Measurements from ENCODE around the gene COL27A1.
"Not testable (repeated sequence)": the region's sequence is repeated elsewhere in the genome, so short reads cannot be mapped to it uniquely, and the experiment has no call there.

Gene COL27A1

DNA sequence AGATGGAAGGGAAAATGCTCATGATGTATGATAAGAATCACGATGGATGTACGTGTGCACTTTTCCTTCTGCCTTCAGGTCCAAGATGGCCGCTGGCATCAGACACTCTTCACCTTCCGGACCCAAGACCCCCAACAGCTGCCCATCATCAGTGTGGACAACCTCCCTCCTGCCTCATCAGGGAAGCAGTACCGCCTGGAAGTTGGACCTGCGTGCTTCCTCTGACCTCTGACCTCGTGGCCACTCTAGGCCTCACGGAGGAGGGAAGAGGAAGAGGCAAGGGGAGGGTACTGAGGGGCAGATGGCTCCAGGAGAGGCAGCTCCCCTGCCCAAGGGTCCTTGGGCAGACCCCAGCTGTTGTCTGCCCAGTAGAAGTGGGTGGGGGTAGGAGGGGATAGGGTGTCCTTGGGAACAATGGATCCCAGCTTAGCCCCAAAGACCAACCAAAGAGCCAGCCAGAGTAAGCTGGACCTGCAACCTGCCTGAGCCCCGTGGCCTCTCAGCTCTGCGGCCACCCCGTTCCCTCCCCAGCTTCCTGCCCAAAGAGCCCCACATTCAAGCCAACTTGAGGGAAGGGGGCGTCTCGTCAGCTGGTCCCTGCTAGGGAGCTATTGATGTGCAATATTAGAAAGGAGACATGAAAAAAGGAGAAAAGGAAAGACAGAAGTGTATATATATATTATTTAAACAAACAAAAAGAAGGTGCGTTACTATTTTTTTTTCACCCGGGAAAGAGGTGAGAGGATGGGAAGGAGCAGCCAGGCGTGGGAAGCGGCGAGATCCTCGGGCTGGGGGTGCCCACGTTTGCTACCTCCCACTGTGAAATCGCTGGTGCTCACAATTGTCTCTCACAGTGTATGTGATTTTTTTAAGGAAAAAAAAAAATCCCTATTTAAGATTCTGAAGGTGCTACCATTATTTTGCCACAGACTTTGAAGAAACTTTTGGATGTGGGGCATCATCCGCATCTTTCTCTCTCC is 155.4 kb downstream of the COL27A1 start:
- no peak for DNase-seq

GRCh38 chr9:114311571-114312512 is 156.5 kb downstream of the COL27A1 start:
- no peak for DNase-seq

- no peak for DNase-seq
These were observed 157.2 kb downstream of the COL27A1 start for GRCh38 chr9:114312513-114312875.

GRCh38 chr9:114313186-114313585 is 157.8 kb downstream of the COL27A1 start:
- no peak for DNase-seq

DNA sequence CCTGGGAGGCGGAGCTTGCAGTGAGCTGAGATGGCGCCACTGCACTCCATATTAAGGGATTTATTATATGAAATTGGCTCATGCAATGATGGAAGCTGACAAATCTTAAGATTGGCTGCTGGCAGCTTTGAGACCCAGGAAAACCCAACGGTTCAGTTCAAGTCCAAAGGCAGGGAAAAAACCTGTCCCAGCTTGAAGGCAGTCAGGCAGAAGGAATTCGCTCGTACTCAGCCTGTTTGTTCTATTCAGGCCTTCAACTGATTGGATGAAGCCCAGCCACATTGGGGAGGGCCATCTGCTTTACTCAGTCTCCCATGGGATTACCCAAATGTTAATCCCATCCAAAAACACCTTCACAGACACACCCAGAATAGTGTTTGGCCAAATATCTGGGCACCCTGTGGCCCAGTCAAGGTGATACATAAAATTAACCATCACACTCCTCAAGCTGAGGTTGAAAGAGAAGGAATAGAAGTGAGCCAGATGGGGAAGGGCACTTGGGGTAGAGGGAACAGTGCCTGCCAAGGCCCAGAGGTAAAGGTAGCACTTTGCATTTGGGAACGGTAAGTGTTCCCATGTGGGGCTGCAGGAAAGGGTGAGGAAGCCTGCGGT is 159.0 kb downstream of the COL27A1 start:
- no peak for DNase-seq

DNA sequence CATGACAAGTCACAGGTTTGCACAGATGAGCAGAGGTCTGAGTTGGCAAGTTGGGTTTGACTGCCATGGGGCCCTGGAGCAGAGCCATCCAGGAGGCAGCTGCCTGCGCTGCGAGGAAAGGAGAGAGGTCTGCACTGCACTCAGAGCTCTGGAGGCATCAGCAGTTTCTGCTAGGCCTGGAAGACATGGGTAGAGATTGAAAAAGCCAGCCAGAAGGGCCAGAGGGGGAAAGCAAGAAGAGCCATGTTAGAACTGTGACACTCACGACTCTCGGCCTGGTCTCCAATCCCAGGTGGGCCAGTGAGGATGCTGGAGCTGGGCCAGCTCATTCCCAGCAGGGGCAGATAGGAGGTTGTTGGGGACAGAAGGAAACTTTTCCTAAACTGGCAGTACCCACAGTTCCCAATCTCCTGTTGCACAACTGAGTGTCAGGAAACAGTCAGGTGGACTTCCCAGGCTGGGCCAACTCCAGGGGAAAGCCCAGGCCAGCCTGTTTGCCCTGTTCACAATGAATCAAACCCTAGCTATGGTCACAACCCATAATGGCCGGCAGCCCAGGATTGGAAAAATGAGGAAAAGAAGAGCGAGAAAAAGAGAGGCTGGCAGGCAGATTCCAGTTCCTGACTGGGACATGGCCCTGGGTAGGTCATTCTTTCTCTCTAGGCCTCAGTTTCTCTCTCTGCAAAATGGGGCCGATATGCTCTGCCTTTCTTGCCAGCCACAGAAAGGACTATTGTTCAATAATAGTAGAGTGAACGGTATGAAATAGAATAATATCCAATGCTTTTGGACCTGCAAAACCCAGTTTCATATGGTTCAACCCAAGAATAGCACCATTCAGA is 159.8 kb downstream of the COL27A1 start:
- no peak for DNase-seq

DNA sequence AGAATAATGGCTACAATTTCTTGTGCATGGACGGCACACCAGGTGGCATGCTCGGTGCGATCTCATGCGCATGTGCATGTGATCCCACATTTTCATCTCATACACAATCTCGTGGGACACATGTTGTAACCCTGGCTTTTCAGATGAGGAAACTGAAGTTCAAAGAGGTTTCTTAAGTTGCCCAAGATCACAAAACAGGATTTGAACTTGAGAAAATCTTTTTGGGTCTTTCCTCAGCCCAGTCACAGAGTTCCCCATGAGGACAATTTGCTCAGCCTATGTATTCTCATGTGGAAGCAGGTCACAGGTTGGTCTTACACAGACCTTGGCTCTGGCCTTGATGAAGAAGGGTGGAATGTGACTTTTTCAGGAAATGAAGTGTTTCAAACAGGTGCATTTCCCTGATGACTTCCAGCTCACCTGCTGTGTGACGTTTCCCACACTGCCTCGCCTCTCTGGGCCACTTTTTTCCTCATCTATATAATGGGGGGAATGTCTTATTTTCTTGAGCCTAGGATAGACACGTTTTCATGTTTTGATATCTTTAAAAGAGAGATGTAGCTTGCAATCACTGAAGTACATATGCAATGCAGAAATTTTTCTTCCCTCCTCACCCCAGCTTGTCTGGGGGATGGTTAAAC is 160.5 kb downstream of the COL27A1 start:
- no peak for DNase-seq

DNA sequence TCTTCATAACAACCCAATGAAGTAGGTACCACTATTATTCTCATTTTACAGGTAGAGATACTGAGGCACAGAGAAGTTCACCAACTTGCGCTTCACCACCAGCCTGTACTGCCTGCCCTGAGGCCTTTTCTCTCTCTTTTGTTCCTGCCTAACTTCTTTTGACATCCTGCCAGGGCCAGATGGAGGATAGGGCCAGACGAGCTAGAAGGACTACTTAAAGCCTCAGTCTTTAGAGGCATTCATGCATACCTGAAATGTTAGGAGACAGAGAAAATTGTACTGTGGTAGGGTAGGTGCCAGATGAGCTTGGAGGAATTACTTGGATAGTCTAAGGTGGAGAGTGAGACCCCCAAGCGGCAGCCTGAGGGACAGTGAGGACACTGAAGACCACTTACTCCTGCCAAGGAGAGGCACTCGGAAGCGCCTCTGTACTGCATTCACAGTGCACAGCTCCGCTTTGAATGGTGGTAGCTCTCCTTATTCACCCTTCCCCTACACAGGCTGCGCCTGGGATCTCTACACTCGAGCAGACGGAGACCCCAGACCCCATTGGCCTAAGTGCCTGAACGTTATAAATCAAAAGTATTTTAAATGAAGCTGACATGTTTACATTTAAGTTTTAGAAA is 161.4 kb downstream of the COL27A1 start:
- DNase-seq: no peak

DNA sequence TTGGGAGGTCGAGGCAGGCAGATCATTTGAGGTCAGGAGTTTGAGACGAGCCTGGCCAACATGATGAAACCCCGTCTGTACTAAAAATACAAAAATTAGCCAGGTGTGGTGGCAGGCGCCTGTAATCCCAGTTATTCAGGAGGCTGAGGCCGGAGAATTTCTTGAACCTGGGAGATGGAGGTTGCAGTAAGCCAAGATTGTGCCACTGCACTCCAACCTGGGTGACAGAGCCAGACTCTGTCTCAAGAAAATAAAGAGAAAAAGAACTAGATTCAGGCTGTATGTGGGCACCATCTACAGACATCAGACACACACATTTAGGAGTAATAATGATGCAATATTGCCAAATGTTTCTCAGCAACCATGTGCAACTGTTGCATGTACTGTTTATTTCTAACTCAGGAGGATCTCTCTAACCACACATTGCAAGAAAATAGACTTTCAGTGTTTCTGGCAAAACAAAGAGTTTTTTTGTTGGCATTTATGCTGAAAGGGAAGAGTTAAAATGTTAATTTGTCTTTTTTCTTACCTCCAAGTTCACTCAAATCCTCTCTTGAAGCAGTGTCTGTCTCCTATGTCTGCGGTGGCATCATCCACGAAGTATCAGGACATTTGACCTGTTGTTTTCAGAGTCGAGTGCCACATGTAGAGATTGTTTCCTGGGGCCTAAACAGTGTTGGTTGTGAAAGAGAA is 162.5 kb downstream of the COL27A1 start:
- peak; percentile 89 for DNase-seq

DNA sequence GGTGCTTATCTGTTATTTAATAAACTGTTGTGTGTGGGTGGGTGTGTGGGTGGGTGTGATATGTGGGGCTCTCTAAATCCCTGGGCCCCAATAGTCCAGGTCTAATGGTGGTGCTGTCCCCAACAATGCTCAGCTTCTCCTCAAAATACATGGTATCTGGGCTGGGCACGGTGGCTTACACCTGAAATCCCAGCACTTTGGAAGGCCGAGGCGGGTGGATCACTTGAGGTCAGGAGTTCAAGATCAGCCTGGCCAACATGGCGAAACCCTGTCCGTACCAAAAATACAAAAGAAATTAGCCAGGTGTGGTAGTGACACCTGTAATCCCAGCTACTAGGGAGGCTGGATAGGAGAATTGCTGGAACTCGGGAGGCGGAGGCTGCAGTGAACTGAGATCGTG is 163.1 kb downstream of the COL27A1 start:
- no peak for DNase-seq

GRCh38 chr9:114319147-114319546 is 163.8 kb downstream of the COL27A1 start:
- no peak for DNase-seq

GRCh38 chr9:114320710-114321109 is 165.4 kb downstream of the COL27A1 start:
- peak; percentile 44 for DNase-seq

DNA sequence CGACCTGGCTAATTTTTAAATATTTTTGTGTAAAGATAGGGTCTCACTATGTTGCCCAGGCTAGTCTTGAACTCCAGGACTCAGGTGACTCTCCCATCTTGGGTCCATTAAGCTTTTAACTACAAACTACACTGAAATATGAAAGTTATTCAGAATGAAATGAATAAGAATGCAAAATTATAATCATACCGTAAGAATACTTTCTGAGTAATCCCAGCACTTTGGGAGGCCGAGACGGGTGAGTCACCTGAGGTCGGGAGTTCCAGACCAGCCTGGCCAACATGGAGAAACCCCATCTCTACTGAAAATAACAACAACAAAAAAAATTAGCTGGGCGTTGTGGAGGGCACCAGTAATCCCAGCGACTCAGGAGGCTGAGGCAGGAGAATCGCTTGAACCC is 166.4 kb downstream of the COL27A1 start:
- DNase-seq: peak; percentile 75

- DNase-seq: not testable (repeated sequence)
These were observed 167.0 kb downstream of the COL27A1 start for GRCh38 chr9:114322160-114322818.

DNA sequence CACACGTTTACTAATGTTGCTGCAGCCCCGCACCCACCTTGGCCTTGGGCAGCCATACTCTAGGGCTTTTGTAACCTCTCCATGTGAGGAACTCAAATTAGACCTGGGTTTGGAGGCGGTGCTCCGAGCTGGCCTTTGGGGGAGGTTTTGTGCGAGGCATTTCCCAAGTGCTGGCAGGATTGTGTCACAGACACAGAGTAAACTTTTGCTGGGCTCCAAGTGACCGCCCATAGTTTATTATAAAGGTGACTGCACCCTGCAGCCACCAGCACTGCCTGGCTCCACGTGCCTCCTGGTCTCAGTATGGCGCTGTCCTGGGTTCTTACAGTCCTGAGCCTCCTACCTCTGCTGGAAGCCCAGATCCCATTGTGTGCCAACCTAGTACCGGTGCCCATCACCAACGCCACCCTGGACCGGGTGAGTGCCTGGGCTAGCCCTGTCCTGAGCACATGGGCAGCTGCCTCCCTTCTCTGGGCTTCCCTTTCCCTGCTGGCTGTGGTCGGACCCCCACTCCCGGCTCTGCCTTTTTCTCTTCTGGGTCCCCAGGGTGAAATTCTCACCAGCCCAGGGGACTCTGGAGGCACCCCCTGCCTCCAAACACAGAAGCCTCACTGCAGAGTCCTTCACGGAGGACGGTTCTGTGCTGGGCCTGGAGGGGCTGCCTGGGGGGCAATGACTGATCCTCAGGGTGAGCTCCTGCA is 167.6 kb downstream of the COL27A1 start, which contains the start of gene ORM1:
Gene ORM1 (plus strand): TSS at position 268 of the 701 bp plus-strand sequence. CDS start 36 bp downstream, at position 304.
- DNase-seq: not testable (repeated sequence)

- DNase-seq: not testable (repeated sequence)
These were observed 168.5 kb downstream of the COL27A1 start for GRCh38 chr9:114323849-114324248.

GRCh38 chr9:114324492-114324891 is 169.2 kb downstream of the COL27A1 start:
- DNase-seq: no peak

- DNase-seq: not testable (repeated sequence)
These were observed 169.6 kb downstream of the COL27A1 start for GRCh38 chr9:114324965-114325364.

Measured in fibroblast of skin of scalp (primary cell).